CD14-positive monocyte (primary cell): ENCODE measurements around the gene MYO16. TPM values are rescaled to one million over a fixed set of nuclear protein-coding genes. Genes with fewer than 3 reads are reported as not detected.

Experiments
- DNase-seq, 3 donors: peaks; one replicate each; pipeline ENCODE4 v3.0.0-alpha.2; 2011 to 2022
- H2AFZ ChIP-seq: 2 replicates; pipeline ENCODE4 v1.6.0; 2012; ENCODE audit warnings: mild to moderate bottlenecking, low read depth, low read length, inconsistent platforms; ENCODE audit not compliant: insufficient read depth, poor library complexity, severe bottlenecking
- H3K27ac ChIP-seq, 2 donors: 1 replicate in 1 of 2; 2 replicates in 1 of 2; pipeline ENCODE4 v1.5.1; 2012 to 2013; ENCODE audit warnings: low read length in 2 of 2, control low read depth in 1 of 2, inconsistent platforms in 1 of 2, low read depth in 1 of 2, mild to moderate bottlenecking in 1 of 2
- H3K27me3 ChIP-seq, 2 donors: one replicate each; pipeline versions ENCODE4 v1.6.0 to v1.6.1; 2011 to 2013; ENCODE audit warnings: low read length in 2 of 2; ENCODE audit not compliant: control insufficient read depth in 2 of 2, insufficient read depth in 2 of 2
- H3K36me3 ChIP-seq, 2 donors: replicated peaks in 1 of 2; 1 replicate in 1 of 2; 2 replicates in 1 of 2; pipeline versions ENCODE4 v1.5.1 to v1.6.1; 2012 to 2013; ENCODE audit warnings: low read length in 2 of 2, control low read depth in 1 of 2, inconsistent platforms in 1 of 2, mild to moderate bottlenecking in 1 of 2; ENCODE audit not compliant: insufficient read depth in 2 of 2, control insufficient read depth in 1 of 2
- H3K4me1 ChIP-seq, 2 donors: 1 replicate in 1 of 2; 2 replicates in 1 of 2; pipeline versions ENCODE4 v1.5.1 to v1.6.1; 2012 to 2013; ENCODE audit warnings: low read length in 2 of 2, control low read depth in 1 of 2, inconsistent platforms in 1 of 2, mild to moderate bottlenecking in 1 of 2, moderate library complexity in 1 of 2; ENCODE audit not compliant: insufficient read depth in 2 of 2, control insufficient read depth in 1 of 2
- H3K4me2 ChIP-seq: replicated peaks from 2 replicates; pipeline ENCODE3; 2012; ENCODE audit warnings: low read length, moderate library complexity, mild to moderate bottlenecking; ENCODE audit not compliant: poor library complexity, severe bottlenecking; ENCODE audit errors: extremely low read depth
- H3K4me3 ChIP-seq, 3 experiments: fragments of 200-600 bp in 1 of 3; sonication (generic) in 1 of 3; replicated peaks in 1 of 3; 1 replicate in 2 of 3; 2 replicates in 1 of 3; pipeline ENCODE4 v1.5.1; 2011 to 2013; ENCODE audit warnings: low read length in 3 of 3, mild to moderate bottlenecking in 3 of 3, control low read depth in 2 of 3, low read depth in 2 of 3, inconsistent platforms in 1 of 3, moderate library complexity in 1 of 3
- H3K79me2 ChIP-seq: 2 replicates; pipeline ENCODE4 v1.6.0; 2012; ENCODE audit warnings: mild to moderate bottlenecking, control low read depth, inconsistent platforms, low read length, moderate library complexity; ENCODE audit not compliant: insufficient read depth
- H3K9ac ChIP-seq: 2 replicates; pipeline ENCODE4 v1.6.0; 2017; ENCODE audit warnings: low read length, mild to moderate bottlenecking; ENCODE audit not compliant: insufficient read depth, poor library complexity, severe bottlenecking
- H3K9me3 ChIP-seq, 2 donors: replicated peaks in 1 of 2; 1 replicate in 1 of 2; 2 replicates in 1 of 2; pipeline versions ENCODE4 v1.5.1 to v1.6.1; 2012 to 2013; ENCODE audit warnings: low read length in 2 of 2, control low read depth in 1 of 2; ENCODE audit not compliant: control insufficient read depth in 1 of 2, insufficient read depth in 1 of 2
- H4K20me1 ChIP-seq: 2 replicates; pipeline ENCODE4 v1.6.0; 2012; ENCODE audit warnings: mild to moderate bottlenecking, low read length, control low read depth, moderate library complexity; ENCODE audit not compliant: insufficient read depth
- H3K27ac Mint-ChIP-seq, 7 donors: one replicate each; pipeline ENCODE4 v1.8.0; 2020; ENCODE audit warnings: mild to moderate bottlenecking in 7 of 7, mixed read lengths in 7 of 7, moderate library complexity in 6 of 7, inconsistent platforms in 2 of 7
- H3K27me3 Mint-ChIP-seq, 3 donors: one replicate each; pipeline ENCODE4 v1.8.0; 2021 to 2022; ENCODE audit warnings: low read depth in 3 of 3, mild to moderate bottlenecking in 3 of 3, mixed read lengths in 3 of 3, moderate library complexity in 3 of 3, inconsistent platforms in 1 of 3
- H3K36me3 Mint-ChIP-seq, 2 donors: one replicate each; pipeline ENCODE4 v1.8.0; 2020; ENCODE audit warnings: mixed read lengths in 2 of 2, inconsistent platforms in 1 of 2, mild to moderate bottlenecking in 1 of 2
- H3K4me1 Mint-ChIP-seq: one replicate; pipeline ENCODE4 v1.8.0; 2020; ENCODE audit warnings: mild to moderate bottlenecking, mixed read lengths
- H3K4me3 Mint-ChIP-seq, 2 donors: one replicate each; pipeline ENCODE4 v1.8.0; 2020; ENCODE audit warnings: mild to moderate bottlenecking in 2 of 2, mixed read lengths in 2 of 2, moderate library complexity in 1 of 2
- H3K9me3 Mint-ChIP-seq, 7 donors: one replicate each; pipeline ENCODE4 v1.8.0; 2020 to 2022; ENCODE audit warnings: mixed read lengths in 7 of 7, mild to moderate bottlenecking in 6 of 7, moderate library complexity in 6 of 7, inconsistent platforms in 2 of 7
- WGBS: methylation state at CpG from one replicate; pipeline ENCODE4 v1.1.5; 2013; ENCODE audit warnings: missing lambda C conversion rate; ENCODE audit not compliant: insufficient coverage; 5-methylcytosine and 5-hydroxymethylcytosine counted together
- intact Hi-C, 2 donors: fragments of 100-400 bp; cut with micrococcal nuclease; formaldehyde crosslinking; loops; one replicate each; pipeline versions ENCODE4 v1.15.0 to v1.15.1; 2023
- polyA plus RNA-seq, 3 donors: library from polyadenylated mRNA; depleted of rRNA in 1 of 3; unstranded in 2 of 3; stranded (reverse) in 1 of 3; fragments of 300-500 nt in 2 of 3; fragments of >200 nt in 1 of 3; fragmentation: Illumina TruSeq in 2 of 3; gene quantifications; 1 replicate in 2 of 3; 2 replicates in 1 of 3; pipeline ENCODE4 v1.2.3, GENCODE V29; 2012 to 2021
- TF ChIP-seq, protein P1 (sequence below): fragments of 200-600 bp; IDR thresholded peaks from one replicate; pipeline ENCODE4 v1.8.0; 2022; ENCODE audit warnings: antibody characterized with exemption, mild to moderate bottlenecking

Gene MYO16
- polyA plus RNA-seq, 3 donors: not detected

DNA sequence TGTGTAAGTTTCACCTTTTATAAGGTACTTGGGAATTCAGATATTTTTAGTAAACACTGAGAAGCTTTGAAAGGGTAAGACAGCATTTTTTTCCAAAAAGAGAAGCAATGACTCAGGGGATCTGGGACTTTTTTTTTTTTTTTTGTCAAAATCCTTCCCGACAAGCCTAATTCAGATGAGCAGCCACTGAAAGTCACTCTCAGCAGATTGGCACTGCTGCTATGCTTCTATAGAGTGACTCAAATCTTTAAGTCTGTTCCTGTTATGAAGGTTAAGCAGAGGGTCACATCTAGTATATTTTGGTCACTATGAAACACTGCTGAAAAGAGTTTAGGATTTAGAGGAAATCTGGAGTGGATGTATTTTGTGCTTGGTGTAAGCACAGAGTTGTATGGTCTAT, 571.1 kb downstream of the MYO16 start:
- Mint-ChIP-seq H3K4me1 (no peaks in the 10 kb centered on the region), H3K27me3 (peaks cover 0 to 6% (median 2%) of the 10 kb centered on the region in 3 donors), H3K9me3 (peaks cover 0 to 2% (median 0%) of the 10 kb centered on the region in 7 donors), H3K36me3 (no peaks in the 10 kb centered on the region), H3K27ac (no peak overlapping the region), H3K4me3 (no peak overlapping the region)
- no peak overlapping the region for H3K4me2 ChIP-seq
- H4K20me1 ChIP-seq: no peaks in the 10 kb centered on the region
- TF ChIP-seq, protein P1, sequence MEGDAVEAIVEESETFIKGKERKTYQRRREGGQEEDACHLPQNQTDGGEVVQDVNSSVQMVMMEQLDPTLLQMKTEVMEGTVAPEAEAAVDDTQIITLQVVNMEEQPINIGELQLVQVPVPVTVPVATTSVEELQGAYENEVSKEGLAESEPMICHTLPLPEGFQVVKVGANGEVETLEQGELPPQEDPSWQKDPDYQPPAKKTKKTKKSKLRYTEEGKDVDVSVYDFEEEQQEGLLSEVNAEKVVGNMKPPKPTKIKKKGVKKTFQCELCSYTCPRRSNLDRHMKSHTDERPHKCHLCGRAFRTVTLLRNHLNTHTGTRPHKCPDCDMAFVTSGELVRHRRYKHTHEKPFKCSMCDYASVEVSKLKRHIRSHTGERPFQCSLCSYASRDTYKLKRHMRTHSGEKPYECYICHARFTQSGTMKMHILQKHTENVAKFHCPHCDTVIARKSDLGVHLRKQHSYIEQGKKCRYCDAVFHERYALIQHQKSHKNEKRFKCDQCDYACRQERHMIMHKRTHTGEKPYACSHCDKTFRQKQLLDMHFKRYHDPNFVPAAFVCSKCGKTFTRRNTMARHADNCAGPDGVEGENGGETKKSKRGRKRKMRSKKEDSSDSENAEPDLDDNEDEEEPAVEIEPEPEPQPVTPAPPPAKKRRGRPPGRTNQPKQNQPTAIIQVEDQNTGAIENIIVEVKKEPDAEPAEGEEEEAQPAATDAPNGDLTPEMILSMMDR: no peak
- H2AFZ ChIP-seq: no peak overlapping the region
- no peak overlapping the region for H3K4me3 ChIP-seq
- no peak overlapping the region for H3K9ac ChIP-seq
- DNase-seq: no peak
- H3K27me3 ChIP-seq: no peaks in the 10 kb centered on the region
- no peaks in the 10 kb centered on the region for H3K4me1 ChIP-seq
- intact Hi-C loops: no loop called here
- no CpG with 5 or more reads among the region's 1 CpG for WGBS
- no peaks in the 10 kb centered on the region for H3K36me3 ChIP-seq
- H3K9me3 ChIP-seq: no peaks in the 10 kb centered on the region
- no peak overlapping the region for H3K27ac ChIP-seq
- H3K79me2 ChIP-seq: no peaks in the 10 kb centered on the region

DNA sequence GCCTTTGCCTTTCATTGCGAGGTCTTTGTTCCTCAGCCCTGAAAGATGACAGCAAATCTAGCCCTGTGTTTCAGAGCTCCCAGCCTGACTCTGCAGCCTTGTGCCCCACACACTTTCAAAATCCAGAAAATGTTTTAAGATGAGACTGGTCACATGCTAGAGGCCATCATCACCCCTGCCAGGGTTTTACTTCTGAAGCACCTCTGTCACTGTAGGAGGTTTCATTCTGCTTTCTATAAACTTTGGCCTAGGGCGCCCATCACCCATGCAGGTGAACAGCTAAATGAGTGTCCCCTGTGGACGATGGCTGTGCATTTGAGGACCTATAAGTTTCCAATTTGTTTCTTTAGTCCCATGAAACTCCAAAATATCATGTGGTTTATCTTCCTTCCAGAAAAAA, 574.2 kb downstream of the MYO16 start:
- Histone ChIP-seq H3K27ac (no peak overlapping the region), H4K20me1 (no peaks in the 10 kb centered on the region), H3K4me1 (no peaks in the 10 kb centered on the region), H3K27me3 (no peaks in the 10 kb centered on the region), H3K4me2 (no peak overlapping the region), H3K9ac (no peak overlapping the region), H3K79me2 (no peaks in the 10 kb centered on the region), H3K36me3 (no peaks in the 10 kb centered on the region), H3K9me3 (no peaks in the 10 kb centered on the region), H3K4me3 (no peak overlapping the region), H2AFZ (no peak overlapping the region)
- TF ChIP-seq, protein P1: no peak
- Mint-ChIP-seq H3K4me3 (no peak overlapping the region), H3K9me3 (peaks cover 0 to 2% (median 0%) of the 10 kb centered on the region in 7 donors), H3K4me1 (no peaks in the 10 kb centered on the region), H3K36me3 (no peaks in the 10 kb centered on the region), H3K27ac (no peak overlapping the region), H3K27me3 (peaks cover 0 to 4% (median 3%) of the 10 kb centered on the region in 3 donors)
- 100% methylated on average over 1 of the region's 3 CpGs for WGBS
- no peak for DNase-seq
- intact Hi-C loops: no loop called here
